CD4-positive, alpha-beta T cell (primary cell): ENCODE measurements around the gene USP6NL. TPM values are rescaled to one million over a fixed set of nuclear protein-coding genes. Genes with fewer than 3 reads are reported as not detected.

Source experiments
- ATAC-seq: fragments of 200-7000 bp; cut with Tn5 transposase; one replicate; pipeline ENCODE4 v1.10.0; 2022; ENCODE audit warnings: mild to moderate bottlenecking; ENCODE audit not compliant: poor library complexity
- CTCF ChIA-PET: fragments of 350-600 bp; sonication (Branson Sonifier 250); formaldehyde crosslinking; loops from one replicate; lab custom pipeline; 2021; ENCODE audit warnings: antibody characterized with exemption, inconsistent platforms; lab: Charles Lee
- POLR2A ChIA-PET: fragments of 350-600 bp; sonication (Branson Sonifier 250); formaldehyde crosslinking; loops from one replicate; lab custom pipeline; 2021; ENCODE audit warnings: antibody characterized with exemption, inconsistent platforms; lab: Charles Lee
- DNase-seq, 14 experiments: peaks; one replicate each; pipeline ENCODE4 v3.0.0-alpha.2; 2013 to 2020; ENCODE audit warnings: mixed read lengths in 2 of 14
- H3K27ac ChIP-seq, 2 donors: one replicate each; pipeline versions ENCODE4 v1.5.1 to v1.7.0; 2013; ENCODE audit warnings: low read length in 2 of 2, low read depth in 1 of 2, mild to moderate bottlenecking in 1 of 2
- H3K27me3 ChIP-seq, 2 experiments: 1 replicate in 1 of 2; 2 replicates in 1 of 2; pipeline versions ENCODE4 v1.6.1 to v1.7.0; 2013; ENCODE audit warnings: low read length in 2 of 2, control low read depth in 1 of 2, mild to moderate bottlenecking in 1 of 2, moderate library complexity in 1 of 2; ENCODE audit not compliant: insufficient read depth in 2 of 2, control insufficient read depth in 1 of 2
- H3K36me3 ChIP-seq: one replicate; pipeline ENCODE4 v1.6.1; 2013; ENCODE audit warnings: low read length, control low read depth; ENCODE audit not compliant: insufficient read depth
- H3K4me1 ChIP-seq: one replicate; pipeline ENCODE4 v1.6.1; 2013; ENCODE audit warnings: low read length, control low read depth; ENCODE audit not compliant: insufficient read depth
- H3K4me3 ChIP-seq: one replicate; pipeline ENCODE4 v1.5.1; 2013; ENCODE audit warnings: mild to moderate bottlenecking, low read length, moderate library complexity
- H3K9me3 ChIP-seq, 2 experiments: 1 replicate in 1 of 2; 2 replicates in 1 of 2; pipeline versions ENCODE4 v1.6.1 to v1.7.0; 2013; ENCODE audit warnings: low read length in 2 of 2, mild to moderate bottlenecking in 2 of 2, control low read depth in 1 of 2, moderate library complexity in 1 of 2; ENCODE audit not compliant: control insufficient read depth in 1 of 2, insufficient read depth in 1 of 2
- H3K27ac Mint-ChIP-seq: one replicate; pipeline ENCODE4 v1.8.0; 2020; ENCODE audit warnings: mixed read lengths
- H3K27me3 Mint-ChIP-seq: one replicate; pipeline ENCODE4 v1.8.0; 2021; ENCODE audit warnings: mixed read lengths
- H3K36me3 Mint-ChIP-seq: one replicate; pipeline ENCODE4 v1.8.0; 2021; ENCODE audit warnings: low read depth, mixed read lengths
- H3K4me1 Mint-ChIP-seq: one replicate; pipeline ENCODE4 v1.8.0; 2021; ENCODE audit warnings: low read depth, mixed read lengths
- H3K4me3 Mint-ChIP-seq: one replicate; pipeline ENCODE4 v1.8.0; 2020; ENCODE audit warnings: mild to moderate bottlenecking, mixed read lengths
- H3K9me3 Mint-ChIP-seq: one replicate; pipeline ENCODE4 v1.8.0; 2020; ENCODE audit warnings: mixed read lengths
- CTCF ChIP-seq: fragments of 200-600 bp; IDR thresholded peaks from one replicate; pipeline ENCODE4 v1.8.0; 2022; ENCODE audit warnings: antibody characterized with exemption, mild to moderate bottlenecking
- intact Hi-C, 2 experiments: fragments of 100-400 bp; cut with DNase I in 1 of 2; cut with micrococcal nuclease in 1 of 2; formaldehyde crosslinking; loops; one replicate each; pipeline versions ENCODE4 v1.15.1 to v1.9.0; 2023 to 2025; cut with DNase I, micrococcal nuclease
- total RNA-seq, 174 experiments: library from RNA in 2 of 174; stranded (reverse) in 2 of 174; gene quantifications; one replicate each; pipeline ENCODE4 v1.2.3 and lab custom pipeline; 2021 to 2026

Gene USP6NL
- total RNA-seq, 2 experiments from 2014 or later = 5.2 to 5.6 TPM

- Mint-ChIP-seq H3K4me3 (no peak overlapping the region), H3K36me3 (peaks cover 8% of the 10 kb centered on the region), H3K27me3 (no peaks in the 10 kb centered on the region), H3K4me1 (no peaks in the 10 kb centered on the region), H3K9me3 (no peaks in the 10 kb centered on the region), H3K27ac (no peak overlapping the region)
- Histone ChIP-seq H3K36me3 (no peaks in the 10 kb centered on the region), H3K27ac (no peak overlapping the region), H3K27me3 (no peaks in the 10 kb centered on the region), H3K4me1 (no peaks in the 10 kb centered on the region), H3K9me3 (no peaks in the 10 kb centered on the region), H3K4me3 (no peak overlapping the region)
- DNase-seq = no peak
- no peak for ATAC-seq
- ChIA-PET CTCF (interaction anchor here (1.4 to 1.6 kb wide), 3 partner anchors 9 to 277 kb away, joined by 3 to 6 read pairs (median 6); no protein-coding TSS in a partner anchor), POLR2A (no interaction called here)
- no peak for TF ChIP-seq CTCF
- intact Hi-C loops = no loop called here
These were observed 105.8 kb downstream of the USP6NL start for GRCh38 chr10:11505639-11506038.

GRCh38 chr10:11504566-11505285, 106.7 kb downstream of the USP6NL start:
- no peak overlapping the region for H3K4me3 Mint-ChIP-seq
- no peak overlapping the region for H3K27ac ChIP-seq
- H3K27me3 ChIP-seq = no peaks in the 10 kb centered on the region
- no peaks in the 10 kb centered on the region for H3K4me1 Mint-ChIP-seq
- no peaks in the 10 kb centered on the region for H3K36me3 ChIP-seq
- intact Hi-C loops = no loop called here
- no peak for DNase-seq
- ChIA-PET CTCF (interaction anchor here (0.6 to 1.6 kb wide), 3 partner anchors 8 to 253 kb away, joined by 3 to 6 read pairs (median 6); no protein-coding TSS in a partner anchor), POLR2A (no interaction called here)
- no peaks in the 10 kb centered on the region for H3K27me3 Mint-ChIP-seq
- TF ChIP-seq CTCF = no peak
- peaks cover 8% of the 10 kb centered on the region for H3K36me3 Mint-ChIP-seq
- no peaks in the 10 kb centered on the region for H3K9me3 ChIP-seq
- no peak overlapping the region for H3K4me3 ChIP-seq
- H3K27ac Mint-ChIP-seq = no peak overlapping the region
- ATAC-seq = no peak
- H3K4me1 ChIP-seq = no peaks in the 10 kb centered on the region
- H3K9me3 Mint-ChIP-seq = no peaks in the 10 kb centered on the region

- no peaks in the 10 kb centered on the region for H3K4me1 ChIP-seq
- TF ChIP-seq CTCF = no peak
- CTCF ChIA-PET = no interaction called here
- no peak overlapping the region for H3K27ac ChIP-seq
- Mint-ChIP-seq H3K27ac (no peak overlapping the region), H3K9me3 (no peaks in the 10 kb centered on the region), H3K4me1 (no peaks in the 10 kb centered on the region), H3K27me3 (no peaks in the 10 kb centered on the region), H3K36me3 (no peaks in the 10 kb centered on the region), H3K4me3 (no peak overlapping the region)
- DNase-seq (no peak), ATAC-seq (no peak)
- no peak overlapping the region for H3K4me3 ChIP-seq
- no peaks in the 10 kb centered on the region for H3K27me3 ChIP-seq
- POLR2A ChIA-PET = no interaction called here
- no peaks in the 10 kb centered on the region for H3K9me3 ChIP-seq
- H3K36me3 ChIP-seq = no peaks in the 10 kb centered on the region
- intact Hi-C loops = no loop called here
These were observed 109.8 kb downstream of the USP6NL start for GRCh38 chr10:11501600-11501999.
